GM18909 (cell line): ENCODE data around the gene MYO5B.
A peak's percentile ranks its signal among the peaks of the same experiment; 100 is the strongest.

Experiments
- ATAC-seq: cut with Tn5 transposase; IDR thresholded peaks from one replicate; pipeline ENCODE4 v1.9.1; 2021; ENCODE audit warnings: mild to moderate bottlenecking; ENCODE audit not compliant: unreplicated experiment, poor library complexity

The MYO5B gene

DNA sequence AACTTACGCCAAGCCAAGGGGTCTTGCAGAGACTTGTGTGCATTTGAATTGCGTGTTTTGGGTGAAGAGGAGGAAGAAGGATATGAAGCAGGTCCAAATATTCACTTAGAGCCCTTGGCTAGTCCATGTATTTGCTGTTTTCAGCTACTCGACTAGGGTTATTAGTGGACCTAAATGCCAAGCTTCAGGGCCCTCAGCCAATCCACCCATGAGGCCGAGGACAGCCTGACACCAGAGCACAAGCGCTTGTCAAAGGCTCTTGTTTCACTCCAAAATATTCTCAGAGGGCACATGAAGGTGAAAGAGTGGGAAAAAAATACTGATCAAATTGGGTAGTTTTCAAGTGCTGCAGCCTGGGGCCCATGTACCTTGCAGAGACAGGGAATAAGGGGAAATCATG lies 206.8 kb downstream of the MYO5B start:
- no peak for ATAC-seq

DNA sequence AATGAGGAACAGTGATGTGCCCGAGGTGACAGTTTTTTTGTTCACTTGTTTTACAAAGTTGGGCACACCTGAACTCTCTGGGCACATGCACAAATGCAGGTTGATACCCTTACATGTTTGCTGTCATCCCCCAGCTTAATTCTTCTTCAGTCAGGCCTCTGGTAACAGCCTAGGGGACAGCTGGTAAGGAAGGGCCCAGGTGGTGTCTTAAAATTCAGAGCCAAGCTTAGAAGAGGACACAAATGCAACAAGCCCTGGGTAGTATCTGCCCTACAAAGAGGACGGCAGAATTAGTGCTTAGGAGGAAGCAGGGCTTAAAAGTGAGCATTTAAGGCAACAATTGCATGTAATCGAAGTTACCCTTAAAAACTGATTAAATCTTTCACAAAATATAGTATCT lies 209.7 kb downstream of the MYO5B start:
- ATAC-seq = no peak

DNA sequence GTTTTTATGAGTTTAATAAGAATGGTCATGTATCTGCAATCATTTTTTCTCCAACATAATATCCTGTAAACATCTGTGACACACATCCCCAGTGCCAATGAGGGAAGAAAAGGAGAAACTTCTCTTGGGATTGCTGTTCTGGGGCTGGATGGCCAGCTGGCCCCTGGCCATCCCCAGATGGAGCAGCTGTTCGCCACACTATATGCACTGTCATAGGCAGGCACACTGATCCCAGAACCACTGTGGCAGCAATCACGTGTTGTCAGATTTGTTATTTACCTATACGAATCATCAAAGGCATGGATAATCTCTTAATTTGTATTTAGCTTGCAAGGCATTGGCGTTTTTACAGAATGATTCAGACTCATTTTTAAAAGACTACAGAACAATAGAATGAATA lies 214.1 kb downstream of the MYO5B start:
- ATAC-seq = no peak

DNA sequence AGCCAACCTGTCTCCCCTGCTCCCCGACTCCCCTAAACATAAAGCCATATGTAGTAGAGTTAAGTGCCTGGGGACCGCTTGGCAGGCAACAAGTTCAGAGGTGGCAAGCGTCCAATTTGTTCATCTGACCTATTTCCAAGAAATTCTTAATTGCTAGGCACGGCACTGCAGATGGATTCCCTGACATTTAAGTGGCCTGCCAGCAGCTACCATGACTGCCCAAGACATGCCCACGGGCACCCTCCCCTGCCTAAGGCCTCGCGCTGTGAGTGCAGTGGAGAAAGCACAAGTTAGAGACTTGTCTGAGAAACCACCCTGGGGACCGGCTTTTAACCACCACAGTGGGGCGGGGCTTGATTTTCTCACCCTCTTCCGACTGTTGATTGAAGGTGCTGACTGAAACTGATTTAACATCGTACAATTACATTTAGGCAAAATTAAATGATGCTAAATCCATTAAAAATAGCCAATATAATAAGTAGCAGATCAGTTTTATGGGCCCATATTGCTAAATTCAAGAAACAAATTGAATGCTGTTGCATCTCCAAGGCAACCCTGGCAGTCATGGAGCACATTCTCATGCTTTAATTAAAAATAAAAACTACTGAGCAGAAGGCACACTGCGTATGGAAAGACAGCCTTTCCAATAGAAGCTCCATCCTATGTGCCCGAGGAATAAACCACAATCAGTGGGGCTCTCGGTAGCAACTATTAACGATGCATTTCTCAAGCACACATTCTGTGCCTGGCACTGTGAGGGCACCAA lies 218.0 kb downstream of the MYO5B start:
- ATAC-seq = no peak

DNA sequence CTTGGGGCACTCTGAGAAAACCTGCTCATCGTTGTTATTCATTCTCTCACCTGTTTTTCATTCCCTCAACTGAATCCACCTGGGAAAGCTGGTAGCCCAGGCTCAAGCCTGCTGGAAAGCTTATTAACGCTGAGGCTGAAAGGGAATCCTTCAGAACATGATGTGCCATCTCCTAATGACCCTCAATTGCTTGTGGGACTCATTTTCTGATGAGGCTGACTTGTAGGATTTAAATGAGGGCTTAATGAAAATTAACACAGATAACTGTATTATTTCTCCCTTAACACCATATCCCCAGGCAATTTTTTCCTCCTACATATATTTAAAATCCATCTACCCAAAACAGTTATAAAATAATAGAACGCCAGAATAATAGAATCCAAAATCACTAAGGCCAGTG lies 218.9 kb downstream of the MYO5B start:
- no peak for ATAC-seq

DNA sequence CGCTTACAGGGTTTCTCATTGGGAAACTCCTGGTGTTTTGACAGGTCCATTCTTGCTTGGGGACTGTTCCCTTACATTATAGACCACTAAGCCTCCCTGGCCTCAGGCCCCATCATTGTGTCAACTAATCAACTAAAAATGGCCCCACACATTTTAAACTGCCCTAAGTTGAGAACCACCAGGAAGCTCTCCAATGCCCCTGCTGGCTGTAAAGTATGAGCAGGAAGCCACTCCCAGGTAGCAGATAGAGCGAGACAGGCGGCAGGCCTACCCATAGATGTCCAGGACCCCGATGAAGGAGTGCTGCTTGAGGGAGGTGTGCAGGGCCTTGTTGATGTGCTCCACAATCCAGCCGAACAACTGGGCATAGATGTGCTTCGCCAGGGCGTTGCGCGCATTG lies 220.9 kb downstream of the MYO5B start:
- no peak for ATAC-seq

DNA sequence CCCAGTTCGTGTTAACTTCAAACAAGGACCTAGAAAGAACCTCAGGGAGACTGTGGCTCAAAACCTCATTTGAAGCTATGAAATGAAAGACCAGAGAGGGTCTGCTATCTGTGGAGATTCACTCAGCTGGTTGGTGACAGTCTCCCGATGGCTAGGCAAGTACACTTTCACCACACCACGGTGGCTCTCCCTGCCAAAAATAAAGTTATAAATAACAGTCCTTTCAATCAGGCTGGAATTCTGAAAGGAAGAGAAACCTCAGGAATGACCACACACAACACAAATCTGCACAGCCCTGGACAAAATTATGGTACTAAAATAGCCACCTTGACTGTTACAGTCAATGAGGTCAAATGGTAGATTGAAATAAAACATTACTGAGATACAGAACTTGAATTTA lies 221.4 kb downstream of the MYO5B start:
- ATAC-seq = no peak

DNA sequence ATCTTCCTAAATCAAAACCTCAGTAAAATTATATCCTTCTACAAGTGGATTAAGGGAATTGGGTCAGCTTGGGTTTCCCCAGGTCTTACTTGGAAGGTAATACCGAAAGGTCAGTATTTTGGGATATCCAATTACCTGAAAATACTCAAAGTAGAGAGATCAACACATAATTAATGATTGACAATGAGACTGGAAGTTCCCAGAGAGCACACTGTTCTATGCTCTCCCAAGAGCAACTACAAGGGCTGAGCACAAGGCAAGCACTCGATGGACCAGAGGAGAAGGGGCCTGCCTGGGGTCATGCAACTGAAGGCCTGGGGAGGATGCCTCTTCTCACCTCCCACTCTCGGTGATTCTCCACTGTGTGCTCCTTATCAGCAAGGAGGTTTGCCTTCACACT lies 222.4 kb downstream of the MYO5B start:
- no peak for ATAC-seq

DNA sequence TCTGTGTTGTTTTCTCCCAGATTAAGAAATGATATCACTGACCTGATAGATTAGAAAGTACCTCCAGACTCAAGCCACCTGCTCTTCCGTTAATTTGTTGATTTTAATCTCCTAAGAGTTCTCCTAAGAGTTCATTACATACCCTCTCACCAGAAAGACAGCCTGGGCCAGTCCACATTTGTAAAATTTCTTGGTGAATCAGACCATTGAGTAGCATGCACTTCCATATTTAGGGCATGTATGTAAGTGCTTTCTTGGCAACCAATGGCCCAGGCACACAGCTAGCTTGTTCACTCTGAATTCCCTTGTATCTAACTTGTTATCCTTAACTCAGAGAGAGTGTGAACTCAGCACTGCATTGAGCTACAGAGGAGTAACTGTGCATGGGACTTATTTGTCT lies 223.5 kb downstream of the MYO5B start:
- no peak for ATAC-seq

DNA sequence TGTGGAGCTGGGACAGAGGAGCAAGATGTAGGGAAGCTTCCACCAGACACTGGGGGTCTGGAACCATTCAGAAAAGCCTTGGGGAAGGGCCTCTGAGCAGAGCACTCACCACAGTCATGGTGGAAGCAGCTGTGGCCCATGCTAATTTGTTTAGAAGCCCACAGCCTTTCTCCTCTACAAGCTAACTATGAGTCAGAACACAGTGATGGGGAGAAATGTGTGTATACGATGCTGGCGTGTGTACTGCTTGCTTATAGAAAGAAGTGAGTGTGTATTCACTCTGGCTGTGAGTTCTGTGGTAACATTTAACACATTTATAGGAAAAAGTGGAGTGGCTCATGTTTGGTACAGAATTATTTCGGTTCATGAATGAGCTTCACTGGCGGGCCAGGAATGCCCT lies 224.6 kb downstream of the MYO5B start:
- ATAC-seq = peak; percentile 57

DNA sequence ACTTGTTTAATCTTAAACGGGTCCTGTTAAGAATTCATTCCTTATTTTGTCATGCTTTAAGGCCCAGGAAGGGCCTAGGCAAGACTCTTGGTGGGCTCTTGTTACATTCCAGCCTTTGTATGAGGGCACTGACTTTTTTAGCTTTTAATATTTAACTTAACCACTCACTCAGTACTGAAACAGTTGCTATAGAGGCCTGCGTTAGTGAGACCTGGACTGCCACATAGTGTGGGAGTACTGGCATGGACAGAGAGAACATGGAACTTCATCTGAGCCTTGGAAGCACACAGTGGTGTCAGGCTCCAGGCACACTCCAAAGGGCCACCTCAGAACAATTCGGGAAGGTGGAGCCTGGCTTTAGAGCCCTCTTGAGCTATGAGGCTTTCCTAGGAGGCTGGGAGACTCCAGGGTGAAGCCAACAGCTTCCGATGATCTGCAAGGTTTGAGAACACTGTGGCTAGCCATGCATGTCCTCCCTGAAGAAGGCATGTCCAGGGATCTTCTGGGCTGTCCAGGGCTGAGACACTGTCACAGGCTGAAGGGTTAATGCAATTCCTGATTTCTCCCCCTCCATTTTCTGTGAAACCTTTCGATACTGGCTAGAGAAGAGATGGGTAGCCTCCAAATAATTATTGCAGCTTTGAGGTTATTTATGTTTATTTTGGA lies 226.2 kb downstream of the MYO5B start:
- no peak for ATAC-seq

DNA sequence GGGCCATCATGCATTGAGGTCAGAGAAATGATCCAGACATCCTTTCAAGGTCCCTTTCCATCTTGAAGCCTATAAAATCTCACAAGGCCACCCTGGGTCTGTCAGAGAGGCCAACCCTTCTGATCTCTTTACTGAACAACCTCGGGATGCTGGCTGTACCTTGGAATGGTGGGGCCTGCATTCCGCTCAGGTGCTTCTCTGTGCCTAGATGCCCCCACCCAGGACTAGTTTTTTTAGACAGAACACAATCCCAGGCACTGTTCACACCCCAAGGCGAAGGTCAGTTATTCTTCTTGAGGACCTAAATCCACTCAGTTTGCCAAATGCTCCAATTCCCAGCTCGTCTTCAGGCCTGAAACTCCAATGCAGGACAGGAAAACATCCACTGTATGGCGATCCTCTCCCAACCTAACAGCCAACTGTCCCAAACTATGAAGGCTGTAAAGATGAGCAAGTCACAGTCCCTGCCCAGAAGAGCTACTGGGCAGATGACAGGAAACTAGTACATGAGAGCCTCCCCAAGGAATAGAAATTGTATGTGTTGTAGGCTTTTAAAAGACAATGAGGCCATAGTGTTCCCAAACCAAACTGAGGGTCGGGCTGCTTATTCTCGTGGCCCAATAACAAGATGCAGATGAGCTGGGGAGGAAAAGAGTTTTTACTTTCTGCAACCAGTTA lies 227.2 kb downstream of the MYO5B start:
- no peak for ATAC-seq

DNA sequence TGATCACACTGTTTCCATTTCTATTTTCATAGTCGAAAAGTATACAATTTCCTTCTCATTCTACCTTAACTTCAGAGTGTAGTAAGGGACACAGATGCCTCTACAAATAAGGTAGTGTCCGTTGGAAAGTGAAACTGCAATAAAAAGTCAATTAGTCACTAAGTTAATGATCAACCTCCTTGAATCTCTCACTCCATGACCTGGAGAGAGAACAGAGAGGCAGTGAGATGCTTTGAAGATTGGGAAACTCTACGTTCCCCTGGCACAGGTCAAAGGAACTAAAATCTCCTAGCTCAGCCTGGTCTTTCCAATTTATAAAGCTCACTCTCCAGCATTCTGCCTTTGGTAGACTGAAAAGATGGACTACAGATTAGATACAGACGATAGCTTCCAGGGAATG lies 227.8 kb downstream of the MYO5B start:
- ATAC-seq = peak; percentile 77

DNA sequence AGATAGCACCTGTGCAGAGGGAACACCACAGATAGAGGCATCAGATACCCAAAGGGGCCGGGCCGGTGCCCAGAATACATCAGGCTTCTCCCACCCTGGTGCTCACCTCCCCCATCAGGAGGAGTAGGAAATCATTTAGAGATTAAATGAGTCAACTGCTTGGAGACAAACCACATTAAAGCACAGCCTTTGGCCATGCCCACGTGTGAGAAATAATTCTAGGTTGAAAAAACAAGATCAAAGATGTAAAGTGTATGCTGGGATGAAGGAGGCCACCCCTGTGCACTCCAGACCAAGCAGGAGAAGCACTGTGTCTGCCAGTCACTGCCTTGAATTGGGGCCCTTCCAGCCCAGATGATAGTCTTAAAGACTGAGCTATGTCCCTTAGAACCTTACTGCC lies 228.9 kb downstream of the MYO5B start:
- ATAC-seq = no peak

DNA sequence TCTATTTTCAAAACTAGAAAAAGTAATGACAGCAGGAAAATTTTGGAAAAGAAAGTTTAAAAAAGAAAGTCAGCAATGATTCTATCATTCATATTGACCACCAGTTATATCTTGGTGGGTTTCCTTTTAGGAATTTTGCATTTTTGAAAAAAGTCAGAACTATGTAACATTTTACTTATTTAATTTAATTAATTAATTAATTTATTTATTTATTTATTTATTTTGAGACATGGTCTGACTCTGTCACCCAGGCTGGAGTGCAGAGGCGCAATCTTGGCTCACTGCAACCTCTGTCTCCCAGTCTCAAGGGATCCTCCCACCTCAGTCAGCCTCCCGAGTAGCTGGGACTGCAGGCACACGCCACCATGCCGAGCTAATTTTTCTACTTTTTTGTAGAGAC lies 231.7 kb downstream of the MYO5B start:
- ATAC-seq = no peak

DNA sequence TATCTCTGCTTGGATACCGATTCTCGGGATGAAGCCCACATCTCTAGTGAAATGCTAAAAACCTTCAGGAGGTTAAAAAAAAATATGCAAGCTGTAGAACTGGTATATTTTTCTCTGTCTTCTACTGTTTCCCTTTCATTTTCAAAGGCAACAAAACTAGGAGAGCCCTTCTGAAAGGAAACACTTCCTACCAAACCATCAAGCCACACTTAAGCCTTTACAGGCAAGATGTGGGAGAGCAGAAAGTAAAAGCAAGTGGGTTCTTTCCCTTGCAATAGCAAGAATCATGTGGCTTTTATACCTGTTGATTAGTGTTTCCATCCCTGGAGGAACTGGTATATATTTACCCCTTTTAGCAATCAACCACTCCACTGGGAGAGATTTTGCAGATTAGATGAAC lies 233.7 kb downstream of the MYO5B start:
- ATAC-seq = peak; percentile 39

DNA sequence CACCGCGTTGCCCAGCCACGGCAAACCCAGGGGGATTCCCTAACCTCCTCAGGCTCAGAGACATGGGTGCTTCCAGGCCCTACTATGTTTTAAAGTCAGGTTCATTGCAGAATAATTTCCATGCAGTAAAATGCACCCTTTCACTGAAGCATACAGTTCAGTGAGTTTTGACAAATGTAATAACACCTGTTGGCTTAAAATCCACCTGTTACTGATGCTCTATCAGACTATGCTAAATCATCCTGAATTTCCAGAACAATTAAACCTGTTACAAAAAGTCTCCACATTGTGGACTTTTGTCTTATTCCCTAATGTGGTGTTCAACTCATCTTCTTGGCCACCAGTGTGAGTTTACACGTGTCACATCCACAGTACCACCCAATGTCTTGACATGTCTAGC lies 234.6 kb downstream of the MYO5B start:
- no peak for ATAC-seq

DNA sequence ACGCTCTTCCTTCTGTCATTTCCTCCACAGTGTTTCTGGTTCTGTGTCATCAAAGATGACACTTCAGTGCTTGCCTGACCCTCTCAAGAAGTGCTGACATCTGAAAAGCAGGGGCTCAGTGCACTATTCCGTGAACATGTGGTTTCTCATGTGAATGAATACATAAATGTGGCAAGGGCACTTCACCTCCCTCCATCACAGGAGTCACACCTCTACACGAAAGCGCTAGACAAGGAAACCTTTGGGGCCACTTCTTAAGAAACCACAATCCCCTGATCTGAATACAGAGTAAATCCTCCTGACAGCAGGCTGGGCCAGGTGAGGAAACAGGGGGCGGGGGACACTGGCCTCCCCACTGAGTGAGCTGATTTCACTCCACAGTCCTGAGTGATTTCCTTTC lies 235.8 kb downstream of the MYO5B start:
- peak; percentile 85 for ATAC-seq

DNA sequence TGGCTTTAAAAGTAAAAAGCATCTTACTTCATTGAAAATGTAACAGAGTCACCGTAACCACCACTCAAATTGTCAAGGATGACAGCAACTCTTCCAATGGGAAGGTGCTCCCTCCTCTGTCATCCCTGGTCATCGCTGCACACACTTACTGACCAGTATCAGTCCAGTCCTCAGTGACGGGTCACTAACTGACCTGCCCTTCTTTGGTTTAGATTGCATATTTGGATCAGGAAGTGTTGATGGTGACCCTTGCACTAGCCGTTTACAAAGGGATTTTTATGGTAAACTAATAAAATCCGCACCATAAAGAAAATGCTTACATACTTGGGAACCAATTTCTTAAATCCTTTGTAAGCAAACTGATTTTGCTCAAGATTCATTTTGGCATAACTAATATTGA lies 239.7 kb downstream of the MYO5B start:
- ATAC-seq = no peak

DNA sequence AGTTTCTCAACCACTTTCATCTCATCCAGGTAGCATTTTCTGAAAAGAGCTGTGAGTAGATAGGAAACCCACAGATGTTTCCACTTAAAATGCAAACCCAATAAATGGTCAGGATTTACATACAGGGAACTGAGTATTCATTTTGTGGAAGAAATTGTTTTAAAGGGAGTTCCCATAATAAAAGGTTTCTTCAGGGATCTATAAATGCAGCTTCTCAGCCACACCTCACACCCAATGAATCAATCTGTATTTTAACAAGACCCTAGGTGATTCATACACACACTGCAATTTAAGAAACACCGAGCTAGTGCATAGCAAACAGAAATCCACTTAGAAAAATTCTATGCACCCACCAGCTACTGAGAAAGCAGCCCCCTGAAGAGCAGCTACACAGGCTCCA lies 241.6 kb downstream of the MYO5B start:
- no peak for ATAC-seq

DNA sequence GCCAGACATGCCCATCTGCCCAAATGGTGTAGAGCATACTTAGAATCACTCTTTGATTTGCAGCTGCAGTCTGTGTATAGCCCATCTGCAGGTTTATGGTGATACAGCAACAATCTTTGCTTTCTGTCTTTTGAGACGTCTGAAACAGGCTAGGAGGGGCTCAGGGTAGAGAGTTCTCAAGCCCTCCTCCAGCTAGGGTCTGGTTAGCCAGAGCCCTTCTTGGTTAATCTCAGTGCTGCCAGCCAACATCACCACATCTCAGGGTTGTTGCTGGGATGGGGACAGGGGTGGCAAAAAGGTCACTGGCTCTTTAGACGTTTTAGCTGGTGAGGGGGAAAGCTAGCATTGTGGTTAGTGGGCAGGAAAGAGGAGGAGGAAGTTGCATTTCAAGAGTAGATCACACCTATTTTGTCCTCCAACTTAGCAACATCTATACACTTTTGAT lies 245.0 kb downstream of the MYO5B start:
- ATAC-seq = peak; percentile 72

DNA sequence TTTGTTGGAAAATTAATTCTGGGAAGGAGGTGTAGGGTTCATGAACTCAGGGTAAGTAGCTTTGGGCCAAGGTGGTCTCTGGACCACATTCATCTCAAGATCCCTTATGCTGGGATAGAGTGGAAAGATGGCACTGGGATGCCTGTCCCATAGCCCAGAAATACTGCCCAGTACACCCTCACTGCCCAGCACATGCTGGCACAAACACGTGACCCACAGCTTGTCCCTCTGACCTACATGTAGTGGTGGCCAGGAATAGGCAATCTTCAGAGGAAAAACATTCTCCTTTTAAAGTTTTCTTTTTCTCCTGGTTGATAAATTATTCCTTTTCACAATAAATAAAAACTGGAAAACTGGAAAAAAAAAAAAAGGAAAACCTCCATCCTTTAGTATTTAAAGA lies 246.0 kb downstream of the MYO5B start:
- no peak for ATAC-seq
